Embryonic facial prominence (tissue), 1 donor: ENCODE data around the gene ACTG1.
"Not testable (repeated sequence)": the region's sequence is repeated elsewhere in the genome, so short reads cannot be mapped to it uniquely, and the experiment has no call there.

Experiments
- DNase-seq: peaks from one replicate; pipeline ENCODE4 v3.0.0-alpha.2; 2016; ENCODE audit errors: extremely low spot score

Gene ACTG1

GRCh38 chr17:81533339-81534141, 20.9 kb upstream of the ACTG1 start:
- no peak for DNase-seq

GRCh38 chr17:81532490-81533287, 20.1 kb upstream of the ACTG1 start:
- DNase-seq = no peak

- not testable (repeated sequence) for DNase-seq
Measured at GRCh38 chr17:81531998-81532404, 19.4 kb upstream of the ACTG1 start.

GRCh38 chr17:81531013-81531412, 18.4 kb upstream of the ACTG1 start:
- not testable (repeated sequence) for DNase-seq

GRCh38 chr17:81529437-81529803, 16.8 kb upstream of the ACTG1 start:
- no peak for DNase-seq

GRCh38 chr17:81528651-81529436, 16.2 kb upstream of the ACTG1 start:
- no peak for DNase-seq

DNA sequence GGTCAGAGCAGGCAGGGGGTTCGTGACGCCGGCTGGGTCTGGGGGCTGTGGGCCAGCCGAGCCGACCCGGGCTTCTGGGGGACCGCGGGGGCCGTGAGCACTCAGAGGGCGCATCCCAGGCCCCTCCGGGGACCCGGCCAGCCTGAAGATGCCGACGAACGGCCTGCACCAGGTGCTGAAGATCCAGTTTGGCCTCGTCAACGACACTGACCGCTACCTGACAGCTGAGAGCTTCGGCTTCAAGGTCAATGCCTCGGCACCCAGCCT, 15.7 kb upstream of the ACTG1 start:
- no peak for DNase-seq

DNA sequence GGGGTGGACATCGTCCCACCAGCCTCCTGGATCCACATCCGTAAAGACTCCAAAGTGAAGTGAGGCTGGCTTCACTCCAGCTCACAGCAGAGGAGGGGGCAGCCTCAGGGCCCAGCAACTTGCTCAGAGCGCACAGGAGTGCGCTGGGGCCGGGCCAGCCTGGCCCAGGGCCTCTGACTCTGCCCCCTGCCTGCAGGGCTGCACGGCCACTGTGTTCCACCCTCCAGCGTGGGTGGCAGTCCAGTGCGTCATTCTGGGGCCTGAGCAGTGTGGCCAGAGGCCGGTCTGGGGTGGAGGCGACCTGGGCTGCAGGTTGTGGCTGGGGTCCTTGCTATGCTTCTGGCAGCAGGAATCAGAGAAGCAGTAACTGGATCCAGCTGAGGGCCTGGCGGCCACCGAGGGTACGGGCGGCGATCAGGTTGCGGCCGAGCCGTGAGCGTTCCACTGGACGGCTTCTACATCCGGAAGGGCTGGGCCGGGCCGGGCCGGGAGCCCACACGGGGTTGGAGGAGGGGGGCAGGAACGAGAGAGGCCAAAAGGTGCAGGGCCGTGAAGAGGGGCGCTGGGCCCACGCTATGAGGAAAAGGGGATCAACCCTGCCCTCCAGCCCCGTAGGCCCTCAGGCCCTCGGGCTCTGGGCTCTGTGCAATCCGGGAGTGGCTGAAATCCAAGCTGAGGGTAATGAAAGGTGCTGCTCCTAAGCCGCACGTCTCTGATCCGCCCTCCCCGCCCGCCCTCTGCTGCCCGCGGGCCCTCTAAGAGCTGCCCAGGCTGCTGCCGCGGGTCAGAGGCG, 15.2 kb upstream of the ACTG1 start, which contains the start of gene FSCN2:
TSS of gene FSCN2 (plus strand) at position 787 of the 793 bp plus-strand sequence. CDS start 155 bp downstream, outside the sequence.
- DNase-seq = no peak

DNA sequence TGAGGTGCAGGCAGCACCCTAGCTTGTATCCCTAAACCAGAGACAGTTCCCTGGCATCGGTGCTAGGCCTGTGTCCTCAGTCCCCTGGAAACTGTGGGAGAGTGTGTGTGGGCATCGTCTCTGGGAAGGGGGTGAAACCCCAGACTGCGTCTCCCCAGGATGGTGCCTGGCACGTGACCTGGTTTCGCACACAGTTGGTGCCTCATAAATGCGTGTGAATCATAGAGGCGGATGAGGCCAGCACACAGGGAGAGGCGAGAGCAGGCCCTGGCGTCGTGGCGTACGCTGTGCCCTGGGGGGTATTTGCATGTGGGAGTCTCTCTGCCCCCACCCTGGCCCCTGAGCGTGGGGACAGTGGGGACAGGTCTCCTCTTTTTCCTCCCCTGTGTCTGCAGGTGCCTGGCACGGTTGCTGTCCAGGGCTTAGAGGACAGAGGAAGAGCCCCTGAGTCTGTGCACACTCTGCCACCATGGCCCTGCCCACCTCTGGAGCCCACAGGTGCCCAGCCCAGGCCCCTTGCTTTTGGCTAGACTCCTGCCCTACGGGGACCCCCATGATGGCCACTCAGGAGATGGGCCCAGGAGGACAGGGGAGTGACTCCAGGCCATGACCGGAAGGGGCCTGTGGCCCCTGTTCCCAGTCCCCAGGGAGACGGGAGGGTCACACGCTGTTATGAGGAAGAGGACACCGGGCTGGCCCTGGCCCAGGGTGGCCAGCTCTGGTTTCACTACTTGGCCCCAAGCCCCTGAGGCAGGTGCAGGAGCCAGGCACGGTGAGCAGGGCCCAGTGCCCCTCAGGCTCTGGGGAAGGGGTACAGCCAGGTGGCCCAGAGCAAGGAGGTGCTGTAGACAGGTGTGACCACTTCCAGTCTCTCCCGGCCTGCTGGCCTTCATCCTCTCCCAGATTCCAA, 14.3 kb upstream of the ACTG1 start:
- DNase-seq = no peak

DNA sequence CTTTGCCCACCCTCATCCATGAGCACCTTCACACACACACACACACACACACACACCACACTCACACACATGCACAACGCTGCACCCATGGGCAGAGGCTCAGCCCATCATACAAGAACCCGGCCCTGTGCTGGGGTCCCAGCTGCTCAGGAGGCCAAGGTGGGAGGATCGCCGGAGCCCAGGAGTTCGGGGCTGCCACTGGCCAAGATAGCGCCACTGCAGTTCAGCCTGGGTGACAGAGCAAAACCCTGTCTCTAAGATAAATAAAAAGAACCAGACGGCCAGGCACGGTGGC, 12.2 kb upstream of the ACTG1 start:
- no peak for DNase-seq

- no peak for DNase-seq
Measured at GRCh38 chr17:81524039-81524864, 11.7 kb upstream of the ACTG1 start.

- DNase-seq = no peak
Measured at GRCh38 chr17:81523402-81524038, 10.9 kb upstream of the ACTG1 start.

DNA sequence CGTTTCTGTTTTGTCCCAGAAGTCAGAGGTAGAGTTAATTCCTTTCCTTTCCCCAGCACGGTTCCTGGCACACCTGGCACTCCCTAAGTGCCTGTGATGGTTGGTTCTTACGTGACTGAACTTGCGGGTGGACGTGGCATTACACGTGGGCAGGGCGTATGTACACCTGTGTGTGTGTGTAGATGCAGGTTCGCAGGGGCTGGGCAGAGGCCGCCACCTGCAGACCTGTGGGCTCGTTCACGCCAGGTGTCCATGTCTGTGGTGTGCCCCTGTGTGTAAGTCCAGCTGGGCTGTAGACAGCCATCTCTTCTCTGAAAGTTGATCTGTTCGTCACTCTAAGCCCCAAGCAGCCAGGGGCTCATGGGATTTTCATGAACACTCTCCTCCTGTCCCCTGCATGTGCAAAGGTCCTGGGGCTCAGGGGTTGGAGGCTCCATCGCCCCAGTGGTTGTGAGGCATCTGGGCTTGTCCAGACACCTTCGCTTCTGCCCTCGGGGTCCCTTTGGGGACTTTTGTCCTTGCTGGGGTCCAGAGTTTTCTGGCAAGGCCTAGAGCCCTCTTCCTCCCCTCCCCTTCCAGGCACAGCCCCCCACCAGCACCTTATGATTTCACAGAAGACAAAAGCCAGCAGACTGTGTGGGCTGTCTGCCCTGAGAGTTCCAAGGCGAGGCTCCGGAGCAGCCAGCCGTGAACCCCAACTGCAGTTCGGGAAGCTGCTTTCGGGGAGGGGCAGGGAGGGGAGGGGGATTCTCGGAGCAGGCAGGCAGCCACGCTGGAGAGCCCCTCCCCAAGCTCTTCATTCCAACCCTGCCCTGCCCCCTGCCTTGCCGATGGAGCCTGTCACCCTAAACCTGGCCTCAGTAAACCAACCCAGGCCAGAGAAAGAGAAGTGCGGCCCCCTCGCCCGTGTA, 10.1 kb upstream of the ACTG1 start:
- no peak for DNase-seq

GRCh38 chr17:81520021-81520901, 7.7 kb upstream of the ACTG1 start:
- no peak for DNase-seq

DNA sequence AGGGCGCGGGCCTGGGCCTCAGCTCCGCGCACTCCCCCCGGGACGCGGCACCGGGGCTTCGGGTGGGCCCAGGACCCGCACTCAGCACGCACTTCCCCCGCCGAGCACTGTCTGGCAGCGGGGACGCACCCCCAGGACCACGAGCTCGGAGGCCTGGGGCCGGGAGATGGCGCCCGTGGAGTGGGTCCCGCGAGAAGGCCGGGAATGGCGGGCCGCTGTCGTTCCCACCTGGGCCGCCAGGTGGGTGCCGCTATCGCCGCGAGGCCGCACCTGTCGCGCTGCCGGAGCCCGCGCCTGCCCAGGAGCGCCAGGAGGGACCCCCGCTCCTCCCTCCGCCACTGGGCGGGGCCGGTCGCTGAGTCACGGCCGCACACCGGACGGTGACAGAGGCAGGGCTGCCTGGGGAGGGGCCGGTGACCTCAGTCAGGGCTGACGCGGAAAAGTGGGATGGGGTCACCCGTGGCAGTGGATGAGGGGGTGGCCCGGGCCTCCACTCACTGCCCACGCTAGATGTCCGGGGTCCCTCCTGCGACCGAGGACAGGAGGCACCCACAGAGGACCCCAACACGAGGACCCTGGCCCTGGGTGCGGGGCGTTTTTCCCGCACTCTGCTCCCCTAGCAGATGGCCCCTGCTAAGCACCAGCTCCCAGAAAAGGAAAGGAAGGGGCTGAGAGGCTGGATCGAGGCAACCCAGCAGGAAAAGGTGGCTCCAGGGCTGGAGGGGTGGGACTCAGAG, 6.9 kb upstream of the ACTG1 start:
- DNase-seq = no peak

- no peak for DNase-seq
Measured at GRCh38 chr17:81518785-81519283, 6.2 kb upstream of the ACTG1 start.
